Jurkat, Clone E6-1 (cell line): ENCODE data around the gene ANKS1B.
"Not testable (repeated sequence)": the region's sequence is repeated elsewhere in the genome, so short reads cannot be mapped to it uniquely, and the experiment has no call there.

Source experiments
- DNase-seq: peaks from one replicate; pipeline ENCODE4 v3.0.0-alpha.2; 2011; ENCODE audit warnings: low read depth, low spot score
- H3K4me3 ChIP-seq: 2 replicates; pipeline ENCODE4 v1.5.1; 2011; ENCODE audit warnings: mild to moderate bottlenecking, low read length, control low read depth, moderate library complexity

The ANKS1B gene

DNA sequence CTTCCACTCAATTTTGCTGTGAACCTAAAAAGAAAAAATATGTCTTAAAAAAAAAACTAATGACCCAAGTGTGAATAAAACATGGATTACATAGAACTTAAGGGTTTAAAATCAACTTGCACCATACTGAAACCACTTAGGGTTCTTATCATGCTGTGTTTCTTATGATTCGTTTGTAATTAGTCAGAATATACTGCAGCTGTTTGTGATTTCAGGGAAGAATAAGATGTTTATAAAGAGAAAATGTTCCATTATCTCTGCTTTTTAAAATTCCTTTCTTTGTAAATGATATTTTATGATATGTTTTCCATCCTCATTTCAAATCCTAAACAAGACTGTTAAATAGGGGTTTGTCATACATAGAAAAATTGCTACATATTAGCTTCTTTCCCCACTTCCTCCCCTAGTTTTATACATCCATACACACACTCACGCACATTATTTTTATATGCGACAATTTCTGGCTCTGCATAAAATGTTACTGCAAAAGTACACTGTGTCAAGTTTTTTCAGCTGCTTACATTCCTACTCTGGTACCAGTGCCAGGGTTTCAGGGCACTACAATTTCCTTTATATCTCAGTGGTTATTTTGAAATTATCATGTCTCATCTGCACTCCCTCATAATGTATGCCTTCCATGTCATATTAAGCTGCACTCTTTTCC lies 612.3 kb downstream of the ANKS1B start:
- no peak overlapping the region for H3K4me3 ChIP-seq
- no peak for DNase-seq

DNA sequence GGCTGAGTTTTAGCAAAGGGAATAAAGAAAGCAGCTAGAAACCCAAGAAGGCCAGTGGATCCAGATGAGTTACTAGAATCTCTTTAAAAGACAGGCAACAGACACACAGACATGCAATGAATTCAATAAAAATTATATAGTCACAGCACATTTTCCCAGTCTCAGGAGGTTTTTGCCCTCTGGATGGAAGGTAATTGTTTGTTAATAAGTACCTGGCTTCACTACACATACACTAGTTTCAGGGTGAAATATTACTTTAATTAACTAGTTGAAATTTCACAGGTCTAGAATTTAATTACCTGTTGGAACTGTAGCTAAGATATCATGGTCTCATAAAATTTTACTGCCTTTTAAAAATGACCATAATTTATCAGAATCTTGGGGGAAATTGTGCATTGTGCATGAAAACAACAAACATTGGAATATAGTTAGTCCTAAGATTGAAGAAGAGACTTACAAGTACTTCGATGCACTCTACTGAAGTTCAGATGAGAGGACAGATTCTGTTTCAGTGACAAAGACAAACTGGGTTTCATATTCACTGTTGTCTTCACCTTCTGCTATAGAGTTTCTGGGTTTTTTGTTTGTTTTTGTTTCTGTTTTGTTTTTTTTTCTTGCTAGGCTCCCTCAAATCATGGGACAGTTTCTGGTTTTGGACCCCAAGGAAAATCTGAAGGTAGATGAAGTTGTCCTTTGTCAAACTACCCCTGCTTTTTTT lies 614.2 kb downstream of the ANKS1B start:
- no peak for DNase-seq
- H3K4me3 ChIP-seq = no peak overlapping the region

DNA sequence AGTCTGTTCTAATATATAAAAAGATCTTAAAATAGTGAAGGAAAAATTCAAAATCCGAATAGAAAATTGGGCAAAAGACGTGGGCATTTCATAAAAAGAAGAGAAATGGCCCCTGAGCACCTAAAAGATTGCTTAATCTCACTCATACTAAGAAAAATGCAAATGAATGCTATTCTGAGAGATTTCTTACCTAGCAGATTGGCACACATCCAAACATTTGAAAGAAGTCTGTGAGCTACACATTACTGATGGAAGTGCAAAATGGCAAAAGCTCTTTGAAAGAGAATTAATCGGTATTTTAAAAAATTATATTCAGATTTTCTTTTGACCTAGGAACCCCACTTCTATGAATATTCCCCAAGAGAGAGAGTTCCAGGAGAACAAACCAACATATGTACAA lies 617.6 kb downstream of the ANKS1B start:
- no peak for DNase-seq
- H3K4me3 ChIP-seq = no peak overlapping the region

DNA sequence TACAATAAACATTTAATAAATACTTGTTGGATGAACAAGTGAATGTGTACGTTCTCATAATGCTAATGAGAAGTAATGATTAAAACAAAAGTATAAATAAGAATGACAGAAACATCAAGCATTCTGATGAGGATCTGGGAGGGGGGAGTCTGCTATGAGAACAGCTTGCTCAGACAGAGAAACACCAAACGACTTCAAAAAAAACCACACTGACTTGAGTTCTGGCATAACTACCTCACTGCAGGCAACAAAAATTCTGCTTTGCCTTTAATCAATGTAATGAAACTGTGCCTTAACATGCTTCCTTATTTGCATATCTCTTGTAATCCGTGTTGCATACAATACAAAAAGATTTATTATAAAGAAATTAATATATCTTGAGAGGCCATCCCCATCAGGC lies 632.5 kb downstream of the ANKS1B start:
- H3K4me3 ChIP-seq = no peak overlapping the region
- DNase-seq = no peak

DNA sequence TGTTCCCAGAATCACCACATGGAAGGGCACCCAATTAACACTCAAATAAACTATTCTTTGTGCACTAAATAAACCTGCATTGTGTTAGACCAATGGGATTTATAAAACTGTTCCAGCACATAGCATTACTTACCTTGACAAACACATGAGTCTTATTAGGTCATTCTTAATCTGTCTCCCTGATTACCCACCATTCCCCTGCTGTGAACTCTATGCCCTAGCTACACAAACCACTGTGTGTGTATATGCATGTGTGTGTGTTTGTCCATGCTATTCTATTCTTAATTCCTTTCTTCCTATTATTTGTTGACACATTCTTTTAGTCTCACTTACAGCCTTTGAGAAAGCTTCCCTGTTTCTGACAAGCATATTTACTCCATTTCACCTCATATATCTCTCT lies 640.8 kb downstream of the ANKS1B start:
- no peak for DNase-seq

DNA sequence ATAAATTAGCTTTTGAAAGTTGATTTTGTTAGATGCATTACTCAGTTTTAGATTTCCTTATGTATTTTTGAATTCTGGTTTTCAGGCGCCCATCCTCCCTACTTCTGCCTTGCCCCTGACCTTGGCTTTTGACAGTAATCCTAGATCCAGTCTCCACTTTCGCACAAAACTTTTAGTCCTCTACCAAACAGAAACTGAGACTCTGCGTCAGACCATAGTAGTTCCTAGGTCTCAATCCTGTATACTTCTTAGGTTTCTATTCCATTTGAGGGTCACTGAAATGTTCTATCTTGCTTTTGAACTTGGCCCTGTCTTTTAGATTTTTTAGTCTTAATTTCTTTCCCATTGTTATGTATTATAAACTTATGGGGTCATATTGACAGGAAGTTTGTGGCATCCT lies 645.1 kb downstream of the ANKS1B start:
- H3K4me3 ChIP-seq = no peak overlapping the region
- DNase-seq = no peak

More for the DNA sequence above, 640.8 kb downstream of the ANKS1B start:
- no peak overlapping the region for H3K4me3 ChIP-seq

DNA sequence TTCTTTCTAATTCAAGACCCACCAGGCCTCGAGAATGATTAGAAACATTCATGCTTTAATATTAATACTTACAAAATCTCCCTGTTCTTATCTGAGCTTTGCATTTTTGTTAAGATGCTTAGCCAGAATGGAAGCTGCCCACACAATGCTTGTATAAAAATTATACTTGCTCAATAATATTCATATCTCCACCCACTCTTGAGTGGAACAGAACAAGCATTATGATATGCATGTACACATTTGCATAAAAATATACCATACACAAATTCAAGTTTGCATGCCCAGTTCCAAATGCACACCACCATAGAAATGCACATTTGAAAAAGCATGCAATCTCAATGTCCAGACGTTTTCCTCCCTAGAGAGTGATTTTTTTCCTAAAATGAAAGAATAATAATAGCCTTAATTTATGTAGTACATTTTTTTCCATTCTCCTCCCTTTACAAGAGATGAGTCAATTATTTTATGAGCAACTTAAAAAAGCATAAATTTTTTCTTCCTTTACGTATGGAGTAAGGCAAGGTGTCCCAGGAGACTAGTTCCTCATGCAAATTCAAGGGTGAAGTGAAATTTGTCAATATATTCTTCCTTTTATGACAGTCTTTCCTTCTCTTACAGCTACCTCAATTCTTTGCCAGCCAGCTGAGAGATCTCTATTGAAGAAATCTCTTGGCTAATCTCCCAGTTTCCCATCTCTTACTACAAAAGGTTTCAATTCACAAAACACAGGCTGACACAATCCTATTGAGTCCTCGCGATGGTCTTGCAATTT lies 650.3 kb downstream of the ANKS1B start:
- no peak overlapping the region for H3K4me3 ChIP-seq
- no peak for DNase-seq

DNA sequence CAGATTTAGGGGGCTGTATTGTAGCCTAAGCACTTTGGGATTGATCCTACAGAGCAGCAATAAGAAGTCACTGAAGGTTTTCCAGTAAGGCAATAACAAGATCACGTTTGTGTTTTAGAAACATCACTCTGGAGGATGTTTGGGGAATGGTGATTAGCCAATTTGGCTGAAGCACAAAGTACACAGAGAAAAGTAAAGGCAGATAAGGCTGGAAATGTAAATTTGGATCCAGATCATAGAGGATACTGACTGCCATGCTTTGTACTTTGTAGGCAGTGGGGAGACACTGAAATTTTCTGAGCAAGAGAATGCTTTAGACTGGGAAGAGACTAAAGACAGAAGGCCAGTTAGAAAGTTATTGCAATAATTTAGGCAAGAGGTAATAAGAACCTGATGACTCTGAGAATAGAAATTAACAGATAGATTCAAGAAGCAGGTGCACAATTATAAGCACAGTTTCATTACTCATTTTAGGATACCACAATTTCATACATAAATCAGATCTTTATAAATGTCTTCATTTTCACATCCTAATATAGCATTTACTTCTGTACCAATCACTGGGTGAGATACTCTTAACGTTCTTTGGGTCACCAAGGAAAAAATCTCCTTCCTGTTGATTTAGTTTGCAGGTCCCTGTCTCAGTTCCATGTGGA lies 651.7 kb downstream of the ANKS1B start:
- no peak for DNase-seq
- H3K4me3 ChIP-seq = no peak overlapping the region

DNA sequence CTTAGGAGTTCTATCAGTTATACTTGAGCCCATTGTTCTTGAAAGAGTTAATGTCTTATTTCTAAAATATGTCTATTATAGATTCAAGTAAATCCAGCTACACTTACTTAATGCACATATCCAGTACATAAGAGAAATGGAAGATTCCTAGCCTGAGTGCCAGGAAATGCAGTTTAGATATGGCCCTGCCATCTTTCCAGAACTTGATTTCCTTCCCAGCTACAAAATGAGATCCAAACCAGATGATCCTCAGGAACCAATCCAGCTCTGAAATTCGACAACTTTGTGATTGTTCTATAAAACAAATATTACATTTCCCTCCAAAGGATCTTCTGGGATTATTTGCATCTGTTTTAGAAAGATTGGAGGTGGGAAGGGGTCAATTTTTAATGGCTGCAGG lies 654.5 kb downstream of the ANKS1B start:
- no peak overlapping the region for H3K4me3 ChIP-seq
- DNase-seq = no peak

DNA sequence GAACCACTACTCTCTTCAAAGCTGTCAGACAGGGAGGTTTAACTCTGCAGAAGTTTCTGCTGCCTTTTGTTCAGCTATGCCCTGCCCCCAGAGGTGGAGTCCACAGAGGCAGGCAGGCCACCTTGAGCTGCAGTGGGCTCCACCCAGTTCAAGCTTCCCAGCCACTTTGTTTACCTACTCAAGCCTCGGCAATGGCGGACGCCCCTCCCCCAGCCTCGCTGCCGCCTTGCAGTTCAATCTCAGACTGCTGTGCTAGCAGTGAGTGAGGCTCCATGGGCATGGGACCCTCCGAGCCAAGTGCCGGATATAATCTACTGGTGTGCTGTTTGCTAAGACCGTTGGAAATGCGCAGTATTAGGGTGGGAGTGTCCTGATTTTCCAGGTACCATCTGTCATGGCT lies 663.5 kb downstream of the ANKS1B start:
- DNase-seq = not testable (repeated sequence)

DNA sequence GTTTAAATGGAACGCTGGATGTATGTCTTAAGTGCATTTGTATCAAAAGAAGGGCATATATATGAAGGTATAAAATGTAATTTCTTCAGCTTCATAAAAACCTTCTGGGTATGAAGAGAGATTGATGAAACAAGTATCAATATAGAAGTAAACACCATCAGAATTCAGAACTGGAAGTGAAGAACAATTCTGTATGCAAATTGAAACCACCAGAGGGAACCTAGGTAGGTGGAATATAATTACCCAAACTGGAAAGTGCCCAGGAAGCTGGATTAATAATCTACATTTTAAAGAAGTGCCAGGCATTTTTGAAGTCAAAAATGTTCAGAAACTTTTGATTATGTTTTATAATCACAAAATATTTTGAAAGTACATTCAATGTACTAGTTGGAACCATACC lies 673.4 kb downstream of the ANKS1B start:
- H3K4me3 ChIP-seq = no peak overlapping the region
- no peak for DNase-seq

More for the DNA sequence above, 663.5 kb downstream of the ANKS1B start:
- H3K4me3 ChIP-seq = not testable (repeated sequence)

DNA sequence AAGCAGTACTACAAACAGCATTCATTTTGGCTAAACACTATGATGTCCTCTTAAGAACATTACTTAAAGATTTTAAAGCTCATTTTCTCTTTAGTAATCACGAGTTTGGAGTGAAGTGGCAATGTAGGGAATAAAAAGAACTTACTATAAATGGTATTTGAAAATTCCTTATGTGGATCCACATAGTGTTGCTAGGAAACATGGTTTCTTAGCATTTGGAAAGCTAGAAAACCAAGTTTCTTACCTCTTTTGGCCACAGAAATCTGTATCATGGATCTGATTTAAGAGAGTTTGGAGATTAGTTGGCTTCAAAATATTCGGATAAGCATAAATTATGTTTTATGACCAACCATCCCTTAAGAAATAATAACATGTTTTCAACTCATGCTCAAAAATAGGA lies 674.9 kb downstream of the ANKS1B start:
- no peak for DNase-seq
- no peak overlapping the region for H3K4me3 ChIP-seq

DNA sequence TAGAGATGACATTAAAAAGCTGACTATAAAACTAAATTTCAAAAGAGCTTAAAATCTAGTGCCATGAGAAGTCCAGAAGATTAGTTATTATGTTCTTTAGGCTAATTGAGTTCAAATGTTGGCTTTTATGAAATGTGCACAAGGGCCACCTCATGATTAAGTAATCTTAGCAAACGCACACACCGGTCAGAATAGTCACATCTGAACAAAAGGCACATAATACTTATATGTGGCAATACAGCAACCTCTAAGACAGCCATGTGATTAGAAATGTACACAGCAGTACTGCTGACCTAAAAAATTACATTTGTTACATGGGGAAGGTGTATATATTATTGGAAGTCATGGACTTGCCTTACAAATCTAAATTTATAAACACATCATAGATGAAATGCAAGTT lies 681.9 kb downstream of the ANKS1B start:
- no peak overlapping the region for H3K4me3 ChIP-seq
- no peak for DNase-seq

DNA sequence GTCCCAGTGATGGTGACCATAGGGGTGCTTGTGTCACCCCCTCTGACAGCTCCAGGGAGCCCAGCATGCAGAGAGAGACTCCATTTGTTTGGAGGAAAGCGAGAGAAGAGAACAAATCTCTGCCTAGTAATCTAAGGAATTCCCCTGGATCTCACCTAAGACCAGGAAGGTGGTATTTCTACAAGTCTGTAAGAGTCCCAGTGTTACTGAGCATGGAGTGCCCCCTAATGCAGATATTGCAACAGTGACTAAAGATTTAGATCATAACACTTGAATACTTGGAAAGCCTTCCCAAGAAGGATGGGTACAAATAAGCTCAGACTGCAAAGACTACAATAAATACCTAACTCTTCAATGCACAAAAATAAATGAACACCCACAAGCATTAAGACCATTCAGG lies 697.6 kb downstream of the ANKS1B start:
- H3K4me3 ChIP-seq = no peak overlapping the region
- DNase-seq = no peak

DNA sequence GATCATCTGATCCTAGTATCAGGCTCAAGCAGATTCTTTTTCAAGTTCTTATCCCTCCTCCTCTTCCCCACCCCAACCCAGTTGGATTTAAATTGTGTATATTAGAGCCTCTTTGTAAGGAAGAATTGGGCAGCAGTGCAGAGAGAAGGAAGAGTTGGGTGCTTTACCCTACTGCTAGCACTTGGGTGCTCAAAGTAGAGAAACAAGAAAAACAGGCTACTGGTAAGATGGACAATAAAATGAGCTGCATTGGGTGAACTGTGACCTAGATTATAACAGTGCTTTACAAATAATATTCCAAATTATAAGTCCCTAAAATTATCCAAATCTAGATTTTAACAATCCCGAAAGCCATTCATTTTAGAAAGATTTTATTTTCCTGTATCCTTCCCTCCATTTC lies 700.6 kb downstream of the ANKS1B start:
- DNase-seq = no peak
- no peak overlapping the region for H3K4me3 ChIP-seq

DNA sequence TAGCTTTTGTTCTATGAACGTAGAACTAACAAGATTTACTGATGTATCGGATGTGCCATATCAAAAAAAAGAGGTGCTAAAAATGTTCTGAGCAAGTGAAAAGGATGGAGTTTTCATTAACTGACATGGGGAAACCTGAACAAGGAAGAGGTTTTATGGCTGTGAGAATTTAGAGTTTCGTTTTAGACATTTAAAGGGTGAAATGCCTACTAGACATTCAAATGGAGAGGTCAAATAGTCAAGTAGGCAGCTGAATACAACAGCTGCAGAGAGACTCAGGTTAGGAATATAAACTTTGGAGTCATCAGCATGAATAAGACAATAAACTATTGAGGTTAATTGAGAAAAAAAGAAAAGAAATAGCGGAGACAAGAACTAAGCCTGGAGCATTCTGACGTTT lies 702.1 kb downstream of the ANKS1B start:
- no peak for DNase-seq
- H3K4me3 ChIP-seq = no peak overlapping the region

DNA sequence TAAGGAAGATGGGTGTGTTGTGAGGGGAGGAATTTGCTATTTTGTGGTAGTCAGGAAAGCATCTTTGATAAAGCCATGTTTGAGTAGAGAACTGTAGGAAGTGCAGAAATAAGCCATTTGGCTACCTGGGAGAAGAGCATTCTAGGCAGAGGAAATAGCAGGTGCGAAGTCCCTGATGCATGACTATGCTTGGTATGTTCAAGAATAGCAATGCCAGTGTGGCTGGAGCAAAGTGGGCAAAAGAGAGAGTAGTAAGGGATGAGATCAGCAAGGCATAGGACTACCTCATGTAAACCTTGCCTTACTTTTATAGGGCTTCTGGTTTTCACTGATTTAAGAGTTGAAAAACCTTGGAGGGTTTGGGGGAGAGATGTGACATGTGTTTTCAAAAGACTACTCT lies 702.6 kb downstream of the ANKS1B start:
- H3K4me3 ChIP-seq = no peak overlapping the region
- no peak for DNase-seq

DNA sequence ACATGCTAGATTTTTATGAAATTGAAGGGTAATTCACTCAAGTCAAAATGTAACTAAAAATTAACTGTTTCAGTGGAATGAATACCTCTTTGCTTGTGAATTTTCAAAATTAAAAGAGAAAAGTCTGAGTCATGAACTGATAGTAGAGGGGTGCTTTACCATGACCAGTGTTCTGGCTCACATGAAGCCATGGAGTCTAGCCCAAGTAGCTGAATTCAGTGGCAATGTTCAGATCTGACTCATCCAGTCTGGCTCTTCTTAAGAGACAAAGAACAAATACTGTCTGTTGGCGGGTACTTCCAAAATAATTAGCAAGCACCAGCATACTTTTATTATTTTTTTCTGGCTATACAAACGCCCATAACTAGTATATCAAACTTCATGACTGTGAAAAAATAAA lies 703.5 kb downstream of the ANKS1B start:
- no peak for DNase-seq
- no peak overlapping the region for H3K4me3 ChIP-seq

DNA sequence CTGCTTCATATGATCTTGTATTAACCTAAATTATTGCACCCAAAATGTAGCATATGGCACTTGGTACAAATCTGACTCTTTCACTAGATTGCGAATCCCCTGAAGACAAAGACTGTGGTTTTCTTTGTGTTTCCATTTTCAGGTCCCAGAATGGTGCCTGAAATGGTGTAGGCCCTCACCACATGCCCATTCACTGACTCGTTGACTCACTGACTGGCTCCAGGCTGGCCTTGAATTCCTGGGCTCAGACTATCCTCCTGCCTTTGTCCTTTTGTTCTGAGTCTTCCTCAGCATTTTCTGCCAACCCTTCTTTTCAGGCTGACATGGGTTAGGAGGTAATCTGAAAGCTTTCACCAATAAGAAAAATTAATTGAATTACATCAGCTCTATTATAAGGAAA lies 705.8 kb downstream of the ANKS1B start:
- H3K4me3 ChIP-seq = no peak overlapping the region
- DNase-seq = no peak
